Upper lobe of left lung (tissue), 6 donors: Measurements from ENCODE around the gene CHCHD6. TPM values are rescaled to one million over a fixed set of nuclear protein-coding genes. Genes with fewer than 3 reads are reported as not detected.

Source experiments
- ATAC-seq, 2 donors: fragments of 200-7000 bp; cut with Tn5 transposase; one replicate each; pipeline ENCODE4 v1.9.1; 2022; ENCODE audit warnings: mild to moderate bottlenecking in 2 of 2, moderate library complexity in 2 of 2; ENCODE audit not compliant: low FRiP score in 2 of 2
- DNase-seq, 2 donors: peaks; one replicate each; pipeline ENCODE4 v3.0.0-alpha.2; 2019 to 2020
- H3K27ac ChIP-seq, 4 donors: fragments of 200-600 bp; sonication (generic); one replicate each; pipeline ENCODE4 v1.5.1; 2016 to 2019
- H3K27me3 ChIP-seq, 4 donors: fragments of 200-600 bp; sonication (generic); one replicate each; pipeline ENCODE4 v1.5.1; 2017 to 2019
- H3K36me3 ChIP-seq, 4 donors: fragments of 200-600 bp; sonication (generic); one replicate each; pipeline ENCODE4 v1.5.1; 2016 to 2019
- H3K4me1 ChIP-seq, 4 donors: fragments of 200-600 bp; sonication (generic); one replicate each; pipeline ENCODE4 v1.5.1; 2018 to 2019
- H3K4me3 ChIP-seq, 4 donors: fragments of 200-600 bp; sonication (generic); one replicate each; pipeline ENCODE4 v1.5.1; 2017 to 2019; ENCODE audit warnings: mild to moderate bottlenecking in 2 of 4, moderate library complexity in 1 of 4
- H3K9me3 ChIP-seq, 4 donors: fragments of 200-600 bp; sonication (generic); one replicate each; pipeline ENCODE4 v1.5.1; 2018 to 2019
- EP300 ChIP-seq, 4 donors: sonication (generic); formaldehyde crosslinking; IDR thresholded peaks; one replicate each; pipeline ENCODE4 v1.5.1; 2017; ENCODE audit warnings: antibody characterized with exemption in 4 of 4, control low read depth in 2 of 4
- POLR2A ChIP-seq, 4 donors: fragments of 450-650 bp; IDR thresholded peaks; one replicate each; pipeline ENCODE4 v1.5.1; 2016 to 2017; ENCODE audit warnings: antibody characterized with exemption in 4 of 4, mild to moderate bottlenecking in 2 of 4
- POLR2AphosphoS5 ChIP-seq, 2 donors: sonication (generic); formaldehyde crosslinking; IDR thresholded peaks; one replicate each; pipeline ENCODE4 v1.5.1; 2017; ENCODE audit warnings: antibody characterized with exemption in 2 of 2
- WGBS, 2 donors: methylation state at CpG; one replicate each; pipeline ENCODE4 v1.1.5; 2017 to 2018; 5-methylcytosine and 5-hydroxymethylcytosine counted together
- total RNA-seq, 6 donors: library from RNA; depleted of rRNA in 4 of 6; stranded (reverse); fragments of >200 nt in 4 of 6; gene quantifications; one replicate each; pipeline versions ENCODE4 v1.1.0 to v1.2.1, GENCODE V29; 2016 to 2021
- TF ChIP-seq, protein P1 (sequence below), 6 experiments: fragments of 450-650 bp in 4 of 6; fragments of 200-600 bp in 2 of 6; sonication (generic) in 2 of 6; IDR thresholded peaks; one replicate each; pipeline ENCODE4 v1.5.1; 2016 to 2019; ENCODE audit warnings: antibody characterized with exemption in 6 of 6
- donor health status: DM: no; HTN: no; CAD: no; lungs with moderate emphysema.
- donor health status: DM: no; HTN: yes; CAD: no; lungs with severe emphysema.

CHCHD6 gene
- total RNA-seq, 6 donors from 2014 or later = 16.6 to 35.6 (median 21.8) TPM

DNA sequence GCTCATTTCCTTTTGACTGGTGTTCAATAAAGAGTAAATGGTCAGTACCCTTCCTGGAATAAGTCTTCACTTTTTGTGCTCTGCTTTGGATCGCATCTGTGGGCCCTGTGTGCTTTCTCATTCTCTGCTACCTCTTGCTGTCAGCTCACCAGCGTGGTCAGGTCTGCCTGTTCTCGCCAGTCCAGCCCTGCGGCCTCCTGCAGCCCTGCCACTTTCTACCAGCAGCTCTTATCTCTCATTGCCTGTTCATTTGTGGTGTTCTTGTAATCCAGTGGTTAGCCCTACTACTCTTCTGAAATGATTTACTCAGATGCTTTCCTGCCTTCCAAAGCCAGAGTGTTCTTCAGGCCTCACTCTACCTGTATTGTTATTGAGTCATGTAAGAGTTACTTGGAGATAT is 54.8 kb downstream of the CHCHD6 start:
- Histone ChIP-seq H3K9me3 (no peaks in the 10 kb centered on the region), H3K27me3 (no peaks in the 10 kb centered on the region), H3K27ac (no peak overlapping the region), H3K36me3 (no peaks in the 10 kb centered on the region), H3K4me1 (peaks cover 0 to under 1% (median 0%) of the 10 kb centered on the region in 4 donors), H3K4me3 (no peak overlapping the region)
- no peak for TF ChIP-seq POLR2A (IDR thresholded peaks at IDR 0.05)
- TF ChIP-seq, protein P1, sequence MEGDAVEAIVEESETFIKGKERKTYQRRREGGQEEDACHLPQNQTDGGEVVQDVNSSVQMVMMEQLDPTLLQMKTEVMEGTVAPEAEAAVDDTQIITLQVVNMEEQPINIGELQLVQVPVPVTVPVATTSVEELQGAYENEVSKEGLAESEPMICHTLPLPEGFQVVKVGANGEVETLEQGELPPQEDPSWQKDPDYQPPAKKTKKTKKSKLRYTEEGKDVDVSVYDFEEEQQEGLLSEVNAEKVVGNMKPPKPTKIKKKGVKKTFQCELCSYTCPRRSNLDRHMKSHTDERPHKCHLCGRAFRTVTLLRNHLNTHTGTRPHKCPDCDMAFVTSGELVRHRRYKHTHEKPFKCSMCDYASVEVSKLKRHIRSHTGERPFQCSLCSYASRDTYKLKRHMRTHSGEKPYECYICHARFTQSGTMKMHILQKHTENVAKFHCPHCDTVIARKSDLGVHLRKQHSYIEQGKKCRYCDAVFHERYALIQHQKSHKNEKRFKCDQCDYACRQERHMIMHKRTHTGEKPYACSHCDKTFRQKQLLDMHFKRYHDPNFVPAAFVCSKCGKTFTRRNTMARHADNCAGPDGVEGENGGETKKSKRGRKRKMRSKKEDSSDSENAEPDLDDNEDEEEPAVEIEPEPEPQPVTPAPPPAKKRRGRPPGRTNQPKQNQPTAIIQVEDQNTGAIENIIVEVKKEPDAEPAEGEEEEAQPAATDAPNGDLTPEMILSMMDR (IDR thresholded peaks at IDR 0.05) = no peak
- no peak for TF ChIP-seq POLR2AphosphoS5 (IDR thresholded peaks at IDR 0.05)
- no peak for TF ChIP-seq EP300 (IDR thresholded peaks at IDR 0.05)
- DNase-seq (no peak), ATAC-seq (no peak)
- WGBS, 2 donors = 93 to 97% methylated on average over 4 of the region's 4 CpGs

DNA sequence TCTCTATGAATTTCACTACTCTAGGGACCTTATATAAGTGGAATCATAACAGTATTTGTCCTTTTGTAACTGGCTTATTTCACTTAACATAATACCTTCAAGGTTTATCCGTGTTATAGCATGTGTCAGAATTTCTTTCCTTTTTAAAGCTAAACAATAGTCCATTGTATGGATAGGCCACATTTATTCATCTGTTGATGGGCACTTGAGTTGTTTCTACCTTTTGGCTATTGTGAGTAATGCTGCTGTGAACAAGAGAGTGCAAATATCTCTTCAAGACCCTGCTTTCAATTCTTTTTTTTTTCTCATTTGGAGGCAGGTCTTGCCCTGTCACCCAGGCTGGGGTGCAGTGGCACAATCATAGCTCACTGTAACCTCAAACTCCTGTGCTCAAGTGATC is 56.5 kb downstream of the CHCHD6 start:
- no peak for TF ChIP-seq EP300 (IDR thresholded peaks at IDR 0.05)
- TF ChIP-seq, protein P1 (IDR thresholded peaks at IDR 0.05) = no peak
- H3K36me3 ChIP-seq = no peaks in the 10 kb centered on the region
- no peak for ATAC-seq
- H3K4me3 ChIP-seq = no peak overlapping the region
- no peaks in the 10 kb centered on the region for H3K4me1 ChIP-seq
- no peak for DNase-seq
- H3K27me3 ChIP-seq = no peaks in the 10 kb centered on the region
- no peak overlapping the region for H3K27ac ChIP-seq
- WGBS, 2 donors = 81 to 88% methylated on average over 1 of the region's 1 CpG
- no peaks in the 10 kb centered on the region for H3K9me3 ChIP-seq

DNA sequence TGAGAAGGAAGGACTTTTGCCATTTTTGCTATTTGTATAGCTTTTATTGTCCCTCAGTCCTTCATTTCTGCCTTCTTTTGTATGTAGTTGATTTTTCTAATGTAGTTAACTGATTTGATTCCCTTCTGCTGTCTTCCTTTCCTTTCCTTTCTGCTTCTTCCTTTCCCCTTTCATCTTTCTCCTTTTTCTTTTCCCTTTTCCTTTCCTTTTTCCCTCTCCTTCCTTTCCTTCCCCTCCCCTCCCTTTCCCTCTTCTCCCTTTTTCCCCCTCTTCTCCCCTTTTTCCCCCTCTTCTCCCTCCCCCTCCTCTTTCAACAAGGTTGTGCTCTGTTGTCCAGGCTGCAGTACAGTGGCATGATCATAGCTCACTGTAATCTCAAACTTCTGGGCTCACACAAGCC is 59.0 kb downstream of the CHCHD6 start:
- TF ChIP-seq POLR2AphosphoS5 (IDR thresholded peaks at IDR 0.05) (no peak), EP300 (IDR thresholded peaks at IDR 0.05) (no peak), POLR2A (IDR thresholded peaks at IDR 0.05) (no peak)
- TF ChIP-seq, protein P1 (IDR thresholded peaks at IDR 0.05) = no peak
- Histone ChIP-seq H3K27me3 (no peaks in the 10 kb centered on the region), H3K4me1 (no peaks in the 10 kb centered on the region), H3K9me3 (no peaks in the 10 kb centered on the region), H3K27ac (no peak overlapping the region), H3K36me3 (peaks cover 0 to 3% (median 0%) of the 10 kb centered on the region in 4 donors), H3K4me3 (no peak overlapping the region)
- no peak for ATAC-seq
- DNase-seq = no peak

DNA sequence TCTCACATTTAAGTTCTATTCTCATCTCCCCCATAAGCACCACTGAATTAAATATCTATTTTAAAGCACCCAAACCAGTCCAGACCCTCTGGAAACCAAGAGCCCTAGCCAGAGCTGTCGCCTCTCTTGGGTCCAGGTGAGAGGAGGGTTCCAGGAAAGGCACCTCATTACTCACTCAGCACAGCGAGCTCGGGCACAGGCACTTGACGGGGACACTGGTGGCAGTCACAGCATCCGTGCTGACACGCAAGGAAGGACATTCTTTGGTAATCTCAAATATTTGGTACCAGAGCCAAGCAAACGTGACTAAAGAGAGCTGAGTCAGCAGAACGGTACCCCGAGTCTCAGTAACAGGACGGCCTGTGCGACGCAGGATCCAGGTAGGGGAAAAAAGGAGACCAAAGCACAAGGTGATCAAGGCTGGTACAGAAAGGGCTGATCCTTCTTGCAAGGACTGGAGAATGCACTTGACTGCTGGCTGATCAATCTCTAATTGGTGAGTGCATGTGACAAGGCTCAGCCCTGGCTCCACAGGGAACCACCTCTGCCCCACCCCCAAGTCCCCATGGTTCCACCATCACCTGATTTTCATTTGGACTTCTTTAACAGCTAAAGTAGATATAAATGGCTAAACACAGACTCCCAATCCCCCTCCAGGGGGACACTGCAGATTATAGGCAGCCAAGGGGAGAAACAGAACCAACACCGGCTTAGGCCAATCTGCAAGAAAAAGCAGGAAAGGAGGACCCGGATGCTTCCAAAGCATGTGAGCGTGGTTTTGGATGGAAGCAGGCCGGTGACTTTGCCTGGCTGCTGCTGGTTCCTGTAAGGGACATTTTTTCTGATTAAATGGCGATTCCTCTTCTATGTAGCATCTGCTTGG is 61.4 kb downstream of the CHCHD6 start:
- H3K9me3 ChIP-seq = no peaks in the 10 kb centered on the region
- no peaks in the 10 kb centered on the region for H3K4me1 ChIP-seq
- H3K36me3 ChIP-seq = peaks cover 0 to 3% (median 0%) of the 10 kb centered on the region in 4 donors
- H3K27me3 ChIP-seq = no peaks in the 10 kb centered on the region
- 83 to 86% methylated on average over 17 of the region's 17 CpGs for WGBS, 2 donors
- DNase-seq = no peak
- no peak for TF ChIP-seq POLR2AphosphoS5 (IDR thresholded peaks at IDR 0.05)
- TF ChIP-seq EP300 (IDR thresholded peaks at IDR 0.05) = peak in 2 of 4 donors; percentile 9 to 72
- H3K4me3 ChIP-seq = no peak overlapping the region
- no peak for ATAC-seq
- H3K27ac ChIP-seq = no peak overlapping the region

DNA sequence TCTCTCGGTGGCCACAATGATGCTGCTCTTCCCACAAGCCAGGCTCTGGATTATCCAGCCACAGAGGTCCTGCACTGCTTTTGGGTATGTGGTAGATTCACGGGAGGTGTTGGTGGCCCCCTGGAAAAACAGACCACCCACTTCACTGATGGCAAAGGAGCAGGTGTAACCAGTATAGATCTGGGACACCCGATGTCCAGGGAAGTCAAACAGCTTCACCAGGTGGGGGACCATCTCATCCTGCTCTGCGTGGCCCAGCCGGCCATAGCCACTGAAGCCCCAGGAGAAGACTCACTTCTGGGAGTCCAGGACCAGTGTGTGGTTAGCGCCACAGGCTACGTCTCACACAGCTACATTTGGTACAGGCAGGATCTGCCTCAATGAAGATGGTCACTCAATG is 62.6 kb downstream of the CHCHD6 start:
- Histone ChIP-seq H3K27ac (no peak overlapping the region), H3K27me3 (no peaks in the 10 kb centered on the region), H3K4me1 (no peaks in the 10 kb centered on the region), H3K36me3 (peaks cover 0 to 3% (median 0%) of the 10 kb centered on the region in 4 donors), H3K4me3 (no peak overlapping the region), H3K9me3 (no peaks in the 10 kb centered on the region)
- peak in 1 of 2 donors; percentile 67 for ATAC-seq
- no peak for DNase-seq
- 96 to 100% methylated on average over 4 to 5 of the region's 7 CpGs for WGBS, 2 donors
- TF ChIP-seq, protein P1 (IDR thresholded peaks at IDR 0.05) = no peak
- TF ChIP-seq EP300 (IDR thresholded peaks at IDR 0.05) (no peak), POLR2A (IDR thresholded peaks at IDR 0.05) (no peak), POLR2AphosphoS5 (IDR thresholded peaks at IDR 0.05) (no peak)
